Measurements from ENCODE around the gene FAM25G.
"Not testable (repeated sequence)": the region's sequence is repeated elsewhere in the genome, so short reads cannot be mapped to it uniquely, and the experiment has no call there.

- TF ChIP-seq CTCF (conservative IDR thresholded peaks at IDR 0.05; ENCODE audit: low read length); EZH2phosphoT487 (IDR thresholded peaks at IDR 0.05; ENCODE audit: borderline replicate concordance, low read depth, low read length): not testable (repeated sequence)
Measured at GRCh38 chr10:47483923-47484322, 7.6 kb downstream of the FAM25G start, which contains the start of gene ANXA8.
